IPS DF 6.9 (cell line): ENCODE results near the gene BRD1.
"Not testable (repeated sequence)": the region's sequence is repeated elsewhere in the genome, so short reads cannot be mapped to it uniquely, and the experiment has no call there.

Experiments
- DNase-seq: peaks from one replicate; pipeline ENCODE4 v3.0.0-alpha.2; 2013; ENCODE audit warnings: low read depth, low spot score
- H3K27ac ChIP-seq: one replicate; pipeline ENCODE4 v1.5.1; 2013; ENCODE audit warnings: low read length, control low read depth
- H3K27me3 ChIP-seq: 2 replicates; pipeline ENCODE4 v1.6.1; 2013; ENCODE audit warnings: mild to moderate bottlenecking, low read length; ENCODE audit not compliant: control insufficient read depth, insufficient read depth
- H3K36me3 ChIP-seq: 2 replicates; pipeline ENCODE4 v1.6.1; 2013; ENCODE audit warnings: low read length; ENCODE audit not compliant: control insufficient read depth, insufficient read depth
- H3K4me1 ChIP-seq: 2 replicates; pipeline ENCODE4 v1.6.1; 2013; ENCODE audit warnings: low read length; ENCODE audit not compliant: control insufficient read depth, insufficient read depth
- H3K4me3 ChIP-seq: 2 replicates; pipeline ENCODE4 v1.5.1; 2013; ENCODE audit warnings: mild to moderate bottlenecking, low read length
- H3K9me3 ChIP-seq: 2 replicates; pipeline ENCODE4 v1.6.1; 2013; ENCODE audit warnings: low read length, inconsistent platforms; ENCODE audit not compliant: control insufficient read depth, insufficient read depth
- WGBS: extraction: QIAGEN DNeasy Blood & Tissue Kit; methylation state at CpG from one replicate; pipeline ENCODE4 v1.1.7; 2013; ENCODE audit warnings: mixed read lengths, missing lambda C conversion rate; ENCODE audit not compliant: insufficient read length, insufficient coverage; 5-methylcytosine and 5-hydroxymethylcytosine counted together

The BRD1 gene

GRCh38 chr22:49852898-49853894, 25.5 kb upstream of the BRD1 start, which contains the start of gene ZBED4:
Gene ZBED4, plus strand, starts transcription at chr22:49853844. Its CDS starts 29,819 bp downstream, at chr22:49883663.
- peak; percentile 82 for DNase-seq

GRCh38 chr22:49852568-49852897, 24.9 kb upstream of the BRD1 start:
- H3K27me3 ChIP-seq = peaks cover 45% of the 10 kb centered on the region
- WGBS = no CpG with 5 or more reads among the region's 13 CpGs
- H3K36me3 ChIP-seq, H3K27ac ChIP-seq, H3K9me3 ChIP-seq, H3K4me1 ChIP-seq, DNase-seq: not testable (repeated sequence)
- H3K4me3 ChIP-seq = peak overlapping the region; percentile 59; the same call in 1 of the 2 replicates

More at GRCh38 chr22:49852898-49853894, 25.5 kb upstream of the BRD1 start, which contains the start of gene ZBED4:
- Histone ChIP-seq H3K4me1 (peaks cover 2% of the 10 kb centered on the region; the same call in 1 of the 2 replicates), H3K36me3 (peaks cover 7% of the 10 kb centered on the region; the same call in 1 of the 2 replicates), H3K27me3 (peaks cover 38% of the 10 kb centered on the region), H3K9me3 (no peaks in the 10 kb centered on the region), H3K4me3 (peak within 1 kb of the TSS; percentile 59), H3K27ac (no peak within 1 kb of the TSS)
- WGBS = no CpG with 5 or more reads among the region's 127 CpGs

GRCh38 chr22:49850959-49851802, 23.5 kb upstream of the BRD1 start:
- Histone ChIP-seq H3K4me1 (no peaks in the 10 kb centered on the region; the same call in 1 of the 2 replicates), H3K4me3 (no peak overlapping the region), H3K27me3 (peaks cover 53% of the 10 kb centered on the region), H3K27ac (no peak overlapping the region), H3K36me3 (no peaks in the 10 kb centered on the region; the same call in 1 of the 2 replicates), H3K9me3 (no peaks in the 10 kb centered on the region)
- no peak for DNase-seq
- WGBS = no CpG with 5 or more reads among the region's 10 CpGs

- no peaks in the 10 kb centered on the region; the same call in 1 of the 2 replicates for H3K4me1 ChIP-seq
- H3K9me3 ChIP-seq = no peaks in the 10 kb centered on the region
- DNase-seq = no peak
- H3K4me3 ChIP-seq = no peak overlapping the region
- peaks cover 58% of the 10 kb centered on the region for H3K27me3 ChIP-seq
- no CpG with 5 or more reads among the region's 31 CpGs for whole genome bisulfite sequencing
- no peaks in the 10 kb centered on the region; the same call in 1 of the 2 replicates for H3K36me3 ChIP-seq
- no peak overlapping the region for H3K27ac ChIP-seq
Observed at GRCh38 chr22:49850021-49850911, 22.6 kb upstream of the BRD1 start.

GRCh38 chr22:49849161-49850020, 21.7 kb upstream of the BRD1 start:
- no peak for DNase-seq
- Histone ChIP-seq H3K27me3 (peaks cover 58% of the 10 kb centered on the region), H3K4me3 (peak overlapping the region; percentile 34), H3K27ac (no peak overlapping the region), H3K36me3 (no peaks in the 10 kb centered on the region; the same call in 1 of the 2 replicates), H3K9me3 (no peaks in the 10 kb centered on the region), H3K4me1 (no peaks in the 10 kb centered on the region; the same call in 1 of the 2 replicates)
- no CpG with 5 or more reads among the region's 89 CpGs for WGBS

- no peak for DNase-seq
- H3K4me1 ChIP-seq = no peaks in the 10 kb centered on the region; the same call in 1 of the 2 replicates
- no peaks in the 10 kb centered on the region; the same call in 1 of the 2 replicates for H3K36me3 ChIP-seq
- H3K9me3 ChIP-seq = no peaks in the 10 kb centered on the region
- H3K27ac ChIP-seq = no peak overlapping the region
- WGBS = no CpG with 5 or more reads among the region's 51 CpGs
- peaks cover 58% of the 10 kb centered on the region for H3K27me3 ChIP-seq
- H3K4me3 ChIP-seq = peak overlapping the region; percentile 59; the same call in 1 of the 2 replicates
Observed at GRCh38 chr22:49848690-49849160, 21.1 kb upstream of the BRD1 start.

GRCh38 chr22:49847751-49848689, 20.3 kb upstream of the BRD1 start:
- DNase-seq = no peak
- H3K4me1 ChIP-seq = no peaks in the 10 kb centered on the region; the same call in 1 of the 2 replicates
- H3K27ac ChIP-seq = no peak overlapping the region
- no CpG with 5 or more reads among the region's 64 CpGs for WGBS
- H3K27me3 ChIP-seq = peaks cover 58% of the 10 kb centered on the region
- H3K4me3 ChIP-seq = peak overlapping the region; percentile 59; the same call in 1 of the 2 replicates
- H3K9me3 ChIP-seq = no peaks in the 10 kb centered on the region
- no peaks in the 10 kb centered on the region; the same call in 1 of the 2 replicates for H3K36me3 ChIP-seq

- DNase-seq = no peak
- Histone ChIP-seq H3K27me3 (peaks cover 44% of the 10 kb centered on the region), H3K4me1 (no peaks in the 10 kb centered on the region; the same call in 1 of the 2 replicates), H3K9me3 (no peaks in the 10 kb centered on the region), H3K4me3 (no peak overlapping the region), H3K27ac (no peak overlapping the region), H3K36me3 (no peaks in the 10 kb centered on the region; the same call in 1 of the 2 replicates)
- WGBS = no CpG with 5 or more reads among the region's 19 CpGs
Observed at GRCh38 chr22:49845666-49846459, 18.2 kb upstream of the BRD1 start.
